Uterus (tissue), 4 donors: ENCODE measurements around the gene UNC119B. TPM values are rescaled to one million over a fixed set of nuclear protein-coding genes. Genes with fewer than 3 reads are reported as not detected.

Experiments
- DNase-seq, 2 donors: peaks; one replicate each; pipeline ENCODE4 v3.0.0-alpha.2; 2019 to 2020
- H3K27ac ChIP-seq, 2 donors: fragments of 200-600 bp; sonication (generic); 1 replicate in 1 of 2; 2 replicates in 1 of 2; pipeline ENCODE4 v1.5.1; 2016 to 2018
- H3K27me3 ChIP-seq, 2 donors: fragments of 200-600 bp; sonication (generic); one replicate each; pipeline ENCODE4 v1.5.1; 2018 to 2019; ENCODE audit warnings: control low read depth in 1 of 2
- H3K36me3 ChIP-seq, 2 donors: fragments of 200-600 bp; sonication (generic); one replicate each; pipeline ENCODE4 v1.5.1; 2019; ENCODE audit warnings: control low read depth in 1 of 2
- H3K4me1 ChIP-seq, 2 donors: fragments of 200-600 bp; sonication (generic); one replicate each; pipeline ENCODE4 v1.5.1; 2018 to 2019; ENCODE audit warnings: control low read depth in 1 of 2
- H3K4me3 ChIP-seq, 2 donors: fragments of 200-600 bp; sonication (generic); 1 replicate in 1 of 2; 2 replicates in 1 of 2; pipeline ENCODE4 v1.5.1; 2018 to 2019; ENCODE audit warnings: mild to moderate bottlenecking in 1 of 2
- H3K9me3 ChIP-seq, 2 donors: fragments of 200-600 bp; sonication (generic); one replicate each; pipeline ENCODE4 v1.5.1; 2019; ENCODE audit warnings: control low read depth in 1 of 2
- POLR2A ChIP-seq, 2 donors: fragments of 450-650 bp; IDR thresholded peaks; one replicate each; pipeline ENCODE4 v1.6.1; 2016; ENCODE audit warnings: antibody characterized with exemption in 2 of 2, mild to moderate bottlenecking in 1 of 2, moderate library complexity in 1 of 2
- intact Hi-C: fragments of 100-400 bp; cut with DNase I; formaldehyde crosslinking; loops from one replicate; pipeline ENCODE4 v1.15.1; 2023; ENCODE audit warnings: low total_unique reads
- total RNA-seq, 4 donors: library from RNA; depleted of rRNA in 3 of 4; stranded (reverse); fragments of >200 nt in 3 of 4; gene quantifications; one replicate each; pipeline versions ENCODE4 v1.1.0 to v1.2.4, GENCODE V29; 2014 to 2023
- TF ChIP-seq, protein P1 (sequence below), 4 experiments: fragments of 200-600 bp in 2 of 4; fragments of 450-650 bp in 2 of 4; sonication (generic) in 2 of 4; IDR thresholded peaks; one replicate each; pipeline ENCODE4 v1.5.1; 2016 to 2019; ENCODE audit warnings: antibody characterized with exemption in 4 of 4, mild to moderate bottlenecking in 2 of 4, moderate library complexity in 1 of 4
- donor health status: DM: yes; HTN: yes; CAD: no.

The UNC119B gene
- total RNA-seq = 10 to 100 TPM; 13.8 to 44.8 (median 32.1) TPM

DNA sequence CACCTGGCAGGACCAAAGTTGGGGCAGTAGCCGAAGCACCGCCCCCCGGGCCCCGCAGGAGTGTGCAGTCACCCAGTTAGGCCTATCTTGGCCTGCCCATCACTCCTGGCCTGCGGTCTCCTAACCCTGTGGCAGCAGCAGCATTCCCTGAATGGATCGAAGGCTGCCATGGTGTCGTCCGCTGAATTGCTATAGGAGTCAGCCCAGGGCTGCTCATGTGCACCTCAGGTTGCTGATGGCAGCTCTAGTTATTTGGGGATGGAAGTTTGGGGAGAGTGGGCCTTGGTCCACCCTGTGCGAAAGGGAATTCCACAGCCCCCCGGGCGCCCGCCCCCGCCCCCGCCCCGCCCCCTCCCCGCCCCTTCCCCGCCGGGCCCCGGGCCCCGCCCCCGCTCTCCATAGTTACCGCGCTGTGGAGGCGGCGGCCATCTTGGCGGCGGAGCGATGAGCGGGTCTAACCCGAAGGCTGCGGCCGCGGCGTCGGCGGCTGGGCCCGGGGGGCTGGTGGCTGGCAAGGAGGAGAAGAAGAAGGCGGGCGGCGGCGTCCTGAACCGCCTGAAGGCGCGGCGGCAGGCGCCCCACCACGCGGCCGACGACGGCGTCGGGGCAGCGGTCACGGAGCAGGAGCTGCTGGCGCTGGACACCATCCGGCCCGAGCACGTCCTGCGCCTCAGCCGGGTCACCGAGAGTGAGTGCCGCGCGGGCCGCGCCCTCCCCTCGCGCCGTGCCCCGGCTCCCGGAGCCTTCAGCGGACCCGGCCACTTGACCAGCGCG lies at the start of gene UNC119B:
Gene UNC119B (plus strand): TSS at position 428 of the 774 bp plus-strand sequence. CDS start 17 bp downstream, at position 445.
- H3K27me3 ChIP-seq = no peaks in the 10 kb centered on the region
- peak; percentile 48 to 70 for DNase-seq
- TF ChIP-seq, protein P1, sequence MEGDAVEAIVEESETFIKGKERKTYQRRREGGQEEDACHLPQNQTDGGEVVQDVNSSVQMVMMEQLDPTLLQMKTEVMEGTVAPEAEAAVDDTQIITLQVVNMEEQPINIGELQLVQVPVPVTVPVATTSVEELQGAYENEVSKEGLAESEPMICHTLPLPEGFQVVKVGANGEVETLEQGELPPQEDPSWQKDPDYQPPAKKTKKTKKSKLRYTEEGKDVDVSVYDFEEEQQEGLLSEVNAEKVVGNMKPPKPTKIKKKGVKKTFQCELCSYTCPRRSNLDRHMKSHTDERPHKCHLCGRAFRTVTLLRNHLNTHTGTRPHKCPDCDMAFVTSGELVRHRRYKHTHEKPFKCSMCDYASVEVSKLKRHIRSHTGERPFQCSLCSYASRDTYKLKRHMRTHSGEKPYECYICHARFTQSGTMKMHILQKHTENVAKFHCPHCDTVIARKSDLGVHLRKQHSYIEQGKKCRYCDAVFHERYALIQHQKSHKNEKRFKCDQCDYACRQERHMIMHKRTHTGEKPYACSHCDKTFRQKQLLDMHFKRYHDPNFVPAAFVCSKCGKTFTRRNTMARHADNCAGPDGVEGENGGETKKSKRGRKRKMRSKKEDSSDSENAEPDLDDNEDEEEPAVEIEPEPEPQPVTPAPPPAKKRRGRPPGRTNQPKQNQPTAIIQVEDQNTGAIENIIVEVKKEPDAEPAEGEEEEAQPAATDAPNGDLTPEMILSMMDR (IDR thresholded peaks at IDR 0.05) = peak in 1 of 4 experiments; percentile 22
- TF ChIP-seq POLR2A (IDR thresholded peaks at IDR 0.05) = peak in 1 of 2 donors; percentile 43
- H3K9me3 ChIP-seq = no peaks in the 10 kb centered on the region
- peak within 1 kb of the TSS; percentile 39 to 79 for H3K4me3 ChIP-seq
- peak within 1 kb of the TSS; percentile 88 to 89 for H3K27ac ChIP-seq
- H3K36me3 ChIP-seq = no peaks in the 10 kb centered on the region
- H3K4me1 ChIP-seq = peaks cover 0 to 7% of the 10 kb centered on the region in 2 donors
- intact Hi-C loops = loop anchor here (5.0 kb wide), 1 partner anchor 63 kb away; no protein-coding TSS in a partner anchor

DNA sequence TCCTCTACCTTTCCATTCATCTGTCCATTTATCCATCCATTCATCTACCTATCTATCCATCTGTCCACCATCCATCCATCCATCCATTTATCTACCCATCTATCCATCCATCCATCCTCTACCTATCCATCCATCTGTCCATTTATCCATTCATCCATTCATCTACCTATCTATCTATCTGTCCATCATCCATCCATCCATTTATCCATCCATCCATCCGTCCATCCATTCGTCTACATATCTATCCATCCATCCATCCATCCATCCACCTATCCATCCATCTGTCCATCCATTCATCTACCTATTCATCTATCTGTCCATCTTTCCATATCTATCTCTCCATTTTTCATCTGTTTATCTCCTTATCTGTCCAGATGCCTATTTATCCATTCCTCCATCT lies 48.8 kb upstream of the UNC119B start:
- H3K36me3 ChIP-seq = no peaks in the 10 kb centered on the region
- H3K27me3 ChIP-seq = no peaks in the 10 kb centered on the region
- intact Hi-C loops = no loop called here
- H3K27ac ChIP-seq = no peak overlapping the region
- H3K4me3 ChIP-seq = no peak overlapping the region
- DNase-seq = no peak
- TF ChIP-seq, protein P1 (IDR thresholded peaks at IDR 0.05) = no peak
- TF ChIP-seq POLR2A (IDR thresholded peaks at IDR 0.05) = no peak
- no peaks in the 10 kb centered on the region for H3K4me1 ChIP-seq
- H3K9me3 ChIP-seq = no peaks in the 10 kb centered on the region

DNA sequence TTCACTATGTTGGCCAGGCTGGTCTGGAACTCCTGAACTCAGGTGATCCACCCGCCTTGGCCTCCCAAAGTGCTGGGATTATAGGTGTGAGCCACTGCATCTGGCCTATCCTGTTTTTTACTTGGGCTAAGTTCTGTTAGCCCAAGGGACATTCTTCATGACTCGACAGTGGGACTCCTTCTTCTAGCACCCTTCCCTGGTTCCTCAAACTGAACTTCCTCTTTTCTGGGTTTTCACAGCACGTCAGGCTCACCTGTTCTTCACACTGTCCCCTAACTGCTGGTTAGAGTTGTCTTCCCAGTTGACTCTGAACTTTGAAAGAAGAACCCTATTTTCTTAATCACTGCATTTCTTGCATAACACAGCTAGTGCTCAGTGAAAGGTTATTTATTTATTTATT lies 47.4 kb upstream of the UNC119B start:
- no peaks in the 10 kb centered on the region for H3K36me3 ChIP-seq
- no peaks in the 10 kb centered on the region for H3K4me1 ChIP-seq
- no peak overlapping the region for H3K27ac ChIP-seq
- intact Hi-C loops = no loop called here
- no peak overlapping the region for H3K4me3 ChIP-seq
- no peak for TF ChIP-seq POLR2A (IDR thresholded peaks at IDR 0.05)
- TF ChIP-seq, protein P1 (IDR thresholded peaks at IDR 0.05) = no peak
- no peaks in the 10 kb centered on the region for H3K9me3 ChIP-seq
- no peak for DNase-seq
- no peaks in the 10 kb centered on the region for H3K27me3 ChIP-seq

DNA sequence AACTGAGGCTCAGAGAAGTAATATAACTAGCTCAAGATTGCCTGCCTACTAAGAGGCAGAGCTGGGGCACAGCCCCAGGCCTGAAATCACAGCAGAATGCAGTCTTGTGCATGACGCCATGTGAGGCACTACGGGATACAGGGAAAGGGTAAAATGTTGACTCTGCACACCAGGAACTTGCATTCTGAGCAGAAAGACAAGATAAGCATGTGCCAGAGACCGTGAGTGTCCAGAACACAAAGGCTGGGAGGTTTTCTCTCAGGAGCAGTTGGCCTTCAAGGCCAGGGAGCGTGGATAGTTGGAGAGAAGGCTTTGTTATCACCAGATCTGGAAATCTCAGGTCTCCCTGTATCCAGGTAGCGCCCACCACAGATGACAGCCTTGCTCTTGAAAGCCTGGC lies 46.5 kb upstream of the UNC119B start:
- Histone ChIP-seq H3K27me3 (no peaks in the 10 kb centered on the region), H3K4me3 (no peak overlapping the region), H3K4me1 (no peaks in the 10 kb centered on the region), H3K36me3 (no peaks in the 10 kb centered on the region), H3K27ac (no peak overlapping the region), H3K9me3 (no peaks in the 10 kb centered on the region)
- TF ChIP-seq POLR2A (IDR thresholded peaks at IDR 0.05) = no peak
- TF ChIP-seq, protein P1 (IDR thresholded peaks at IDR 0.05) = no peak
- DNase-seq = no peak
- intact Hi-C loops = no loop called here

DNA sequence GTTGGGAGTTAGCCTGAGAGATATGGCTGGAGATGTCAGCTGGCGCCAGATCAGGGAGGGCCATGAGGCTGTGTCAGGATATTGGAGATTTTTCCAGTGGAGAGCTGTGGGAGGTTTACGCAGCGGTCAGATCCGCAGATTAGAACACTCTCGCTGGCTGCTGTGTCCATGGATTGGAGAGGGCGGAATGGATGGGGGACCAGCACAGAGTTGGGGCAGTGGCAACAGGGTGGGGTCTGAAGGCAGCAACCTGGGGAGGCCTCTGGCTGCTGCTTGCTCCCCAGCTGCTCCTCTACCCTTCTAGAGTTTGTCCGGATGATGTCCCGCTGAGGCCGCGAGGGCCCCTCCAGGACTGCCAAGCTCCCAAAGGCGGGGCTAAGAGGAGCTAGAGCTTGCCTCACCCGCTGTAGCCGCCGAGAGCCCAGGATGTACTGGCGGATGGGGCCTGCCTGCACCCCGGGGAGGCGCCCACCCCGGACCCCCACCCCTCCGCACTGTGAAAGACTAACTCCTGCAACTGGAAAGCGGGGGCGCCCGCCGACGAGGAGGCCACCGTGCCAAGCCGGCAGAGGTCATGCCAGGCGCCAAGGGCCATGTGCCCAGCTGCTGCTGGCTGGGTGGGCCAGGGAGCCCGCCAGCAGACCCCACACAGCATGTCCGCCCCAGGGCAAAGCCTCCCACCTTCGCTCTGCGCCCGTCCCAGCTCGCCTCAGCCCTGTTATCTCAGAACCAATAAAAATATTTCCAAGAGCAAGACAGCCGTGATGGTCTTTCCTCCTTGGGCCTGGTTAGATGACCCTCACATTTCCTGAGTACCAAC lies 43.5 kb upstream of the UNC119B start:
- Histone ChIP-seq H3K9me3 (no peaks in the 10 kb centered on the region), H3K4me1 (no peaks in the 10 kb centered on the region), H3K27me3 (no peaks in the 10 kb centered on the region), H3K27ac (no peak overlapping the region), H3K4me3 (no peak overlapping the region), H3K36me3 (no peaks in the 10 kb centered on the region)
- intact Hi-C loops = no loop called here
- DNase-seq = no peak
- no peak for TF ChIP-seq POLR2A (IDR thresholded peaks at IDR 0.05)
